HTR-8/SVneo (cell line): ENCODE data around the gene BRD2.
A peak's percentile ranks its signal among the peaks of the same experiment; 100 is the strongest.

Experiments
- DNase-seq: peaks from one replicate; pipeline ENCODE4 v3.0.0; 2011; ENCODE audit warnings: low spot score, mixed read lengths; ENCODE audit not compliant: insufficient read length
- FAIRE-seq: peaks from 2 replicates; lab custom pipeline; 2011; peaks lifted over from hg19 to GRCh38; lab: Jason Lieb, UNC

Gene BRD2

DNA sequence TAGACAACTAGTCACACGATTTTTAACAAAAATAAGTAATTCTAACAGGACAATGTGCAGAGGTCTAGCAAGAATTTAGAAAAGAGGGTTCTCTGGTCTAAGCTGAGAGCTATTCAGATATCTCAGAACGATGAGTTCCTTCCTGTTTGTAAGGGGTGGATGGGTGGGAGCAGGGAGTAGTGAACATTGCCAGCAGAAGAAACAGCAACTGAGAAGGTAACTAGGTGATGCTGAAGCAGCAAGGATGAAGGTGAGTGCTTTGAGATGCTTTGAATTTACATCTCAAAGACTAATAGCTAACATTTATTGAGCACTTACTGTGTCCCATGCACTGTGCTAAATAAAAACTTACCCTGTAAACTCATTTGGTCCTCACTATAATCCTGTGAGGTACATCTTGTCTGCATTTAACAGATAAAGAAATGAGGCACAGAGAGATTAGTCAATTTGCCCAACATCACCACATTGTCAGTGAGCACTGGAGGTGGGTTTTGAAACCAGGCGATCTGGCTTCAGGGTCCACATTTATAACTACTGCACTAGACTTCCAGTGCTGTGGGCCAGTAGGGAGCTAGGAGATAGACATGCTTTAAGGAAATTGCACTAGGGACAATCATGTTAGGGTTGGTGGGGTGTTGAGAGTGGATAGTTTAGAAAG, 15.7 kb downstream of the BRD2 start:
- DNase-seq (no peak), FAIRE-seq (no peak)

DNA sequence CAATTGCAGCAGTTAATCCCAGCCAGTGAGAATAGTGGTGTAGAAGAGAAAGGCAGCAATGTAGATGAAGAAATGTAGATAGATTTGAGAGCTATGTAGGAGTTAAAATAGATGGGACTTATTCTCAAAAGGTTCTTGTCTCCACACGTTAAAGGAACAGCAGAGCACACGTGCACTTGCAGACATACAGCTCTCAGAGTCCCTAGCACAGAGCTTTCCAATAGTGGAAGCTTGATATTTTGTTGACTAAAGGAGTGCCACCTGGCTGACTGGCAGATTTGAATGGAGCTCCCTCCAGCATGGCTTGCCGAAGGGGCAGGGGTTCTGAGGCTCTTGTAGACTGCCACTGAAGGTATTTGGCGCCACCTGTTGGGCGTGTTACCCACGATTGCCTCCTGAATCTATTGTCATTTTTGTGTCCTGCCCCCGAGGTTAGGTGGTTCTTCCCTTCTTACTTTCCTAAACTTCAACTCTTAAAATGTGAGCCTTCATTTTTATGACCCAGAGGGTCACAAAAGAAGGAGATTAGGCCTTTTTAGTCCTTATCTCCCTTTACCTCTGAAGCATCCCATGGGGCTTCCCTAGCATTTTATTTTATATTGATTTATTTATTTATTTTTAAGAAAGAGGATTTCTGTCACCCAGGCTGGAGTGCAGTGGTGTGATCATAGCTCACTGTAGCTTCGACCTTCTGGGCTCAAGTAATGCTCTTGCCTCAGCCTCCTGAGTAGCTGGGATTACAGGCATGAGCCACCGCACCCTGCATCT, 16.4 kb downstream of the BRD2 start:
- FAIRE-seq (no peak), DNase-seq (peak; percentile 74)

DNA sequence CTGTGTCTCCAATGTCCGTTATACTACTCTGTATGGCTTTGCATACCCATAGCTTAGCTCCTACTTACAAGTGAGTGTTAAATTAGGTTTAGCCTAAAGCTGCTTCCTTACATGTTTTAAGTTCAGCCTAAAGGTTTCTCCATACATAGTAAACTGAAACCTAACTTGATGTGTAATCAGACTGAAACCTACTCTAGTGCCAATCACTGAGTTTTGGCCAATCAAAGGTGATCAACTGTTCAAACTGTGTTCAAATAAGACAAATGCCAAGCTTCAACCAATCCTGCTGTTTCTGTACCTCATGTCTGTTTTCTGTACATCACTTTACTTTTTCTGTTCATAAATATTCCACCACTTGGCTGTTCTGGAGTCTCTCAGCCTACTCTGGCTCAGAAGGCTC, 21.0 kb downstream of the BRD2 start:
- no peak for FAIRE-seq

DNA sequence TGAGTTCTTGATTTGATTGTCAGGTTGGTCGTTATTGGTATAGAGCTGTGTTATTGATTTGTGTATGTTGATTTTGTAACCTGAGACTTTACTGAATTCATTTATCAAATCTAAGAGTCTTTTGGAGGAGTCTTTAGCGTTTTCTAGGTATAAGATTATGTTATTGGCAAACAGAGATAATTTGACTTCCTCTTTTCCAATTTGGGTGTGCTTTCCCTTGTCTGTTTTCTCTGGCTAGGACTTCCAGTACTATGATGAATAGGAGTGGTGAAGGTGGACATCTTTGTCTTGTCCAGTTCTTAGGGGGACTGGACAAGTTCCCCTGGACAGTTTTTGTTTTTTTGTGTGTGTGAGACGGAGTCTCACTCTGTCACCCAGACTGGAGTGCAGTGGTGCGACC, 23.6 kb downstream of the BRD2 start:
- no peak for FAIRE-seq

More for the DNA sequence above, 21.0 kb downstream of the BRD2 start:
- no peak for DNase-seq

DNA sequence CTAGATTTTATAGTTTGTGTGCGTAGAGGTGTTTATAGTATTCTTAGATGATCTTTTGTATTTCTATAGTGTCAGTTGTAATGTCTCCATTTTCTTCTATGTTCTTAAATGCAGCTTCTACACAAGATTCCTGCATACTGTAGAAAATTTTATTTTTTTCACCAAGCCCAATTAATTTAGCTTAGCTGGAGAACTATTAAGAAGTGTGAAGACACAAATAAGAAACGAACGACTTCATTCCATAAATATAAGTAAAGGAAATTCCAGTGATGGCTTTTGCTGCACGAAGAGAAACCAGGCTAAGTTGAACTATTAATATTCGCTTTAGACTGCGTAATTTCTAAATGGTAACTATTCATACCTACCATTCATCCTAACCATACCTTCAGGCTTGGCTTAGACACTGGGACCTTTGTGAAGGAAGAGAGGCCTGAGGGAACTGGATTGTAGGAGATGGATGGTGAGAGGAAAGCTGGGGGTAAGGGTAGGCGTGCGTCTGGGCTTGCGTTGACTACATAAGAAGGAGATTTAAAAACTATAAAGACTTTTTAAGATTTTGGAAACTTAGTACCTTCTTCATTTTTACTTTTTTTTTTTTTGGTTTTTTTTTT, 25.1 kb downstream of the BRD2 start:
- DNase-seq (no peak), FAIRE-seq (no peak)

More for the DNA sequence above, 23.6 kb downstream of the BRD2 start:
- DNase-seq: no peak

DNA sequence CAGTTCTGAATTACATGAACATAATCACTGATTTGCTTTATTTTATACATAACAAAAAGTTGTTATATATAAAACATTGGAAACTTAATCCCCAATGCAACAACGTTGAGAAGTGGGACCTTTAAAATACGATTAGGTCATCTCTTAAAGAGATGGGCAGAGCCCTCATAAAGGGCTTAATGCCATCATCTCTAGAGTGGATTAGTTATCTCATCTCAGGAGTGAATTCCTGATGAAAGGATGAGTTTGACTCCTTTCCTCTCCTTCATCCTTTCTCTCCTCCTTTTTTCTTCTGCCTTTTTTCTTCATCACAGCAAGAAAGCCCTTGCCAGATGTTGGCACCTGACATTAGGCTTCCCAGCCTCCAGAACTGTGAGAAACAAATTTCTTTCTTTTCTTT, 27.1 kb downstream of the BRD2 start:
- FAIRE-seq: no peak
- no peak for DNase-seq

DNA sequence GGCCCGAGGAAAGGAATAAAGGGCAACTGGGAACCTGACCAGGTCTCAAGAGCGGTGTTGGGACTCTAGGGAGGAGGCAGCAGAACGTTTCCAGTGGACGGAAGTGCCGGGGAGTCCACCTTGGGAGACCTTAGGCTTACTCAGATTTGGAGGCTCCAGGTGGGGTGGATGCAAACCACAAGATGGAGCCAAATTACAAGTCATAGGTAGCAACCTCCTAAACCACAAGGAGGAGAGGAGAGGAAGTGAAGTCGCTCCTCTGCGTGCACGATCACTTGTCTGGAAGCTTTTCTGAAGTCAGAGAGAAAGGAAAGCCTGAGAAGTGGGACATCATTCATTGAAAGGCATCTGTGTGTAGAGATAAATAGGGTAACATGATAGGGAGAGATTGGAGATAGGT, 31.7 kb downstream of the BRD2 start:
- DNase-seq (no peak), FAIRE-seq (no peak)

DNA sequence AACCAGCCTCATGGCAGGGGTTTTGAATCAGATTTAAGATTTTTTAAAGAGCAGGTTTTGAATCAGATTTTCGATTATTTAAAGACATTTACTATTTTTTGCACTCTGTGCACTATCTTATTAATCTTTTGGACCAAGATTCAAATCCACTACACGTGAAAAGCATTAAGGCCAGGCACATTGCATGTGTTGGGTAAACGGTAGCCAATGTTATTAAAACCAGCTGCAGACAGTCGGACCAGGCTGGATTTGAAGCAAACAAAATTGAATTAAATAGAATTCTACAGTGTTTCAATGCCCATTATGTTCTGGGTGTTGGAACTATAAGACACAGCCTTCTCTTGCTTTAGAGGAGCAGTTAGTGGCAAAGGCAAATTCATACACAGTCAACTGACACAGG, 33.3 kb downstream of the BRD2 start:
- DNase-seq (no peak), FAIRE-seq (no peak)

DNA sequence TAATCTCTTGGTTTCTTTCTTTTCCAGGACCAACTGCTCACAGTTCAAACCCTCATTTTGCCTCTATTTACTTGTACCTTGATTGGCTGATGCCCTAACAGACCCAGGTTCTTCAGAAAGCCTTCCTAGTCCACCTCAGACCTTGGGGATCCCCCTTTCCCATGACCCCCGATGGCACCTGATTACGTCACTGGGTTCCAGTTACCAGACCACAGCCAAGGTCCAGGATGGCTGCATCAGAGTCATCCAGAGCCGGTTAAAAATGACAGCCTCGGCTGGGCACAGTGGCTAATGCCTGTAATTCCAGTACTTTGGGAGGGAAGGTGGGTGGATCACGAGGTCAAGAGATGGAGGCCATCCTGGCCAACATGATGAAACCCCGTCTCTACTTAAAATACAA, 36.5 kb downstream of the BRD2 start:
- DNase-seq (no peak), FAIRE-seq (no peak)

DNA sequence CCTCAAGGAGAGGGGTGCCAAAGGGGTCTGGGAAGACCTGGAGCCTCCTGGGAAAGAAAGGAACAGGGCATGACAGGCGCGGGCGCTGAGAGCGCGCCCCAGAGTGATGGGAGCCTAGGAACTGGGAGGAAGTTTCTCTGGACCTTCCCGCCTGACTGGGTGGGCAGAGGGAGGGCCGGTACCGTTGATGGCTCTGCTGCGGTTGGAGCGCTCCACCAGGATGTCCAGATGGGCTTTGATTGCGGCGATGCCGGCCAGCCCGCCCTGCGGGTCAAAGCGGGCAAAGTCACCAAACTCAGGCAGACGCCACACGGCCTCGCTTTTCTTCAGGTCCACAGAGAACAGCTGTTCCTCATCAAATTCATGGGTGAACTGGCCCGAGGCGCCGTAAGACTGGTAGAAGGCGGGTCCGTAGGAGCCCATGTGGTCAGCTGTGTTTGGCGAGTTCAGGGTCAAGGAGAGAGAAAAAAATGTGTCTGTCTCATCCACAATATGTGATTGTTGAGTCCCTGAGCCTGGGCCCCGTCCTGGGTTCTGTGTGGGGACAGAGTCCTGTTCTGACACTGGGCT, 39.5 kb downstream of the BRD2 start:
- FAIRE-seq: no peak
- DNase-seq: no peak

DNA sequence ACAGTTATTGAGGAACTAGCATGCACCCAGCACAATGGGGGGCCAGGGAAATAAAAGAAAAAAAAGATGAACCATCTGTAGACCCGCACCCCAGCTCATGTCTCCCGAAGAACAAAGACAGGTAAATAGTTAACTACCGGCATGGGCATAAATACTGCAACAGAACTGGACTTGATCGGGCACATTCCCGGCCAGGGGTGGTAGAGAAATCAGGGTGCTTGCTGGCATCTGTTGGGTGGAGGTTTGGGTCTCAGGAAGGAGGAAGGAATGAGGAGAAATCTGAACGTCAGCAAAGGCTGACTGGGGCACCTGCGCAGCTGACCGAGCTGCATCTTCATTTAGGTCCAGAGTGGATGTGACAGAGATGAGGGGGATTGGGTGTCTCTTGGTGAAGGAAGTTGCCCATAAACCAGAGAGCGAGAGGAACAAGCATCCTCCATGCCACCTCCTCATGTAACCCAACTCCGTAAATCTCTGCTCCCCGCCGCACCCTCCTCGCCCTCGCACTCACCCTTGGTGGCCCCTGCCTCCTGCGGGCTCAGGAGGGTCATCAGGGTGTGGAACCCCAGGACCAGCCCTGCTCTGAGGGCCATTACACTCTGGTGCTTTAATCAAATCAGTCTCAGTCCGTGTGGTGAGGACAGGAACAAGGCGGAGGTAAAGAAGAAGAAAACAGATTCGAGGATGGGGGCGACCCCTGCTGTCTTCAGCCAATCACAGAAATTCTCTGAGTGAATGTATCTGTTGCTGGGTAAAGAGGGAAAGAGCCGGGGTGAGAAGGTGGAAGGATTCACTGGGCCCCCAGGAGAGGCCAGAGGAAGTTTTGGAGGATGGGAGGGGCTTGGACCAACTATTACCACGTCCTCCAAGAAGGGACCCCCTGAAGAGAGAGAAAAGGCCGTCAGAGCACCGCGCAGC, 40.8 kb downstream of the BRD2 start, which contains the start of gene HLA-DOA:
HLA-DOA (minus strand) TSS at position 648 of the 918 bp plus-strand sequence.
- DNase-seq: peak; percentile 43
- FAIRE-seq: no peak

DNA sequence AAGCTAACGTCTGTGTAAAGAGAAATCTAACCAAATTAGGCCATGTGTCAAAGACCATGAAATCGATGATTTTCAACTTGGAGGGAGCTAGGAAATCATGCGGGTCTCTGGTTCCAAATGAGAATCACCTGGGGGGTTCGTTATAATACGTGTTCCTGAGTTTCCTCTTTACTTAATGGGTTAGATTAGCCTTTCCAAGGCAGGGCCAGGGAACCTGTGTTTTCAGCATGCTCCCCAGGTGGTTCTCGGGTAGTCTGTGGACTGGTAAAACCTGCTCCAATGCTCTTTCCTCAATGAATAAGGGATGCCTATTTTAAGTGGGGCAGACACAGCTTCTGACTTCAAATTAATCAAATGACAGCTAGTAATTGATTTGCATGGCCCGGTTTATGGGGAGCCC, 42.0 kb downstream of the BRD2 start:
- FAIRE-seq (no peak), DNase-seq (no peak)

DNA sequence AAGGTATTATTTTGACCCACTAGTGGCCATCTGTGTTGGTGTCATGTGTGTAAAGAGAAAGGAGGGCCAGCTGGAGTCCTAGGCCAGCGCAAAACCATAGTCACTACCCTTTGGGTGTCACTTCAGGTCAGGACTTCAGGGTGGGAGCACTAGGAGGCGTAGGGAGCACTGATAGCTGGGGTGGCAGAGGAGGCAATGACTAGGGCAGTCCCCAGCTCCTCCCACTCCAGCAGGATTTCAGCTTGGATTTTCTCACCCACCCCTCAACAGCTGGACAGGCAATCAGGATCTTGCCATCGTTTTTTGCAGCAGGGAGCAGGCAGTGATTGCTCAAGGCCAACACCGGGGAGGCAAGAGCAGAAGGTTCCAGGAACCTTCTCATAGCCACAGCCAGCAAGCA, 45.2 kb downstream of the BRD2 start:
- DNase-seq (no peak), FAIRE-seq (no peak)

DNA sequence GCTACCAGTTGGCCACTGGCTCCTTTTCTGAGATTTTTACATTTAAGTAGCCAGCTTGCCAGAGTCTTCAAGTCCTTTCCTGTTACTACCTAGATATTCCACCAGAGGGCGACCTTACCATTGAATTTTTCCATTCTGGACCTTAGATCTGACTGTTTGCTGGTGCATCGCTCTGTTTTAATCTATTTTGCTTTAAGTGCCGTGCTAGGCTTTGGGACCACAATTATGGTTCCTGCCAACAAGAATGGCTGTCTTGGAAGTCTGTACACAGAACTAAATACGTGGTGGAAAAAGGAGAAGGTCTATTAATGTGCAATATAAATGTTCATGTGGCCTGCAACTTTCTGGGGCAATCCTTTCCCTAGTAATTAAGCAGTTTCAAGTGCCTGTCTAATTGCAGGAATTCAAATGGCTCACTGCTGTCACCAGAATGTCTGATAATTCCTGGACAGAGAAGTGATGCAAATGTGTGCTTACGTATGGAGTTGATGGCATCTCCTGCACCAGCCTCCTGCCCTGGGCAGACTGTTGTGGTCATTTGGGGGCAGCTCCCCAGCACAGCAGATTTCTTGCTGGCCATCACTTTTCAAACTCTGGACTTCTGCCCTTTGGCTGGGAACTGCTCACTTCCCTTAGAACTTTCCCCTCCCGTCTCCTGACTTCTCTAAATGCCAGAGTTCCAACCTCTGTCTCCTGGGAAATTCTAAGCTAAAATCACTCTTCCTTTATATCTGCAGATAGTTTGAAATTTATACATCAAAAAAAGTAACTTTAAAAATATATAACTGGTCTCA, 46.6 kb downstream of the BRD2 start:
- peak; percentile 83 for DNase-seq

DNA sequence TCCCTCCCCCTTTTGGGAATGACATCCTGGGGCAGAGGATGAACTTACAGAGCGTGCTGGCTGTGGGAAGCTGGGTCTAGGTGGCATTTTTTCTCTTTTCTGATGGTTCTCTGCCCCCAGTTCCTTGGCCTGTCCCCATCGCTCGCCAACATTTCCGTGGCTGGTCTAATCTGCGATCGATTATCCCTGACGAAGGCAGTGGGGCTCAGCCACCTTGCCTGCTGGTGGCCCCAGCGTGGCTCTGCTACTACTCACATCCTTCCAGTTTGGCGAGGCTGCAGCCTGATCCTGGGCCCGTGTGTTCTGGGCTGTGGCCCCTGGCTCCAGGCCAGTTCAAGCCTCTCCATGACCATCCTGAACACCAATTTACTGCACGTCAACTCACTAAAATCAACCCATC, 47.4 kb downstream of the BRD2 start:
- no peak for DNase-seq
- no peak for FAIRE-seq

More for the DNA sequence above, 46.6 kb downstream of the BRD2 start:
- FAIRE-seq: no peak

DNA sequence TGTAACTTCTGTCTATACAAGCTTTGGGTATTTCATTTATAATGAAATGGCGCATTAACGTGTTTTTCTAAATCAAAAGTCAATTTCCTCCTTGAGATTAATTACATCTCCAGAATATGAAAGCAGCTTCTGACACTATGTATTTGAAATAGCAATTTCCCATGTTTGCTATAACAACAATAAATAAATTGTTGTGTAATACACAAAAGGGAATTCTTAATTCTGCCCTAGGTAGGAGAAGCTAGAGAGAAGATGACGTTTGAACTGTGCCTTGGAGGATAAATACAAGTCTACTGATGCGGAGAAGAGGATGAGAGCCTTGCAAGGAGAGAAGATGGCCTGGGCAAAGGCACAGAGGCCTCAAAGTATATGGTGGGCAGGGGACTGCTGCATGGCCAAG, 48.6 kb downstream of the BRD2 start:
- DNase-seq: no peak
- FAIRE-seq: no peak

DNA sequence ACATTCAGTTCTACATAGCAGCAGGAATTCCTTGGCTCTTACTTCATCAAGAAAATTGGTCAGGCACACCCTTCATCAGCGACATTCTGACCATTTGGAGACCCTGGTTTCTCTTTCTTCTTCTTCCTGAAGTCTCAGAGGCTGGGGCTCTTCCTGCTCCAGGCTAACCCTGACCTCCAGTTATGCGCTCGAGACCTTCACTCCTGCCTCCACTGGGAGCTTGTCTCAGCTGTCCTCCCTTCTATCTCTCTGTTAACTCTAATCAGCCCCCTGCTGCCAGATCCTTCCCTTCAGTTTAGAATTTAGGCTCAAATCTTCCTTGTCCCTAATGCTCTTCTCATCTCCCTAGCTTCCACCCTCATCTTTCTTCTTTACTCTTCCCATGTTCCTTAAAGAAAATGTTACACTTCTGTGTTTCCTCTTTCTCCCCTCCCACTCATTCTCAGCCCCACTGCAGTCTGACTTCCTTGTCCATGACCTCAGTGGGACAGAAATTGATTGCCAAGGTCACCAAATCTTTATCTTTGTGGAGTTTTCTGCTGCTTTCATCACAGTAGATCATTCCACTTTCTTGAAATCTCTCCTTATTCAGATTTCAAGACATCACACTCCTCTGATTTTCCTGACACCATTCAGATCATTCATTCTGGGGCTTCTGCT, 49.4 kb downstream of the BRD2 start:
- peak; percentile 28 for FAIRE-seq
- DNase-seq: no peak

DNA sequence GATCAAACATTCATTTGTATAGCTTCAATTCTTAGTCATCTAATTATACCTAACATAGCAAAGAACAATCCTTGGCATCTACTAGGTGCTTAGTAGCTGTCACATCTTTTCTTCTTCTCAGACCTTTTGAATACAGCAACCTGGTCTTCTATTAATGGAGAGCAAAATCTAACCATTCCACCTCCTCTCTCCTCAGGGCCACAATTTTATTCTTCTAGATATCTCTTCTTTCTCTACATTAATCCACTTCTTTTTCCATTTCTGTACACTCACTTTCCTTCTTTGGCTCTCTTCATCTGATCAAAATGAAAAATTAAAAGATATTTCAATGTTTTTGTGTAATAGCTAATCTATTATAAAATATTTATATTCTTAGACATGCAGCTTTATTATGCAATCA, 50.0 kb downstream of the BRD2 start:
- DNase-seq (no peak), FAIRE-seq (no peak)

DNA sequence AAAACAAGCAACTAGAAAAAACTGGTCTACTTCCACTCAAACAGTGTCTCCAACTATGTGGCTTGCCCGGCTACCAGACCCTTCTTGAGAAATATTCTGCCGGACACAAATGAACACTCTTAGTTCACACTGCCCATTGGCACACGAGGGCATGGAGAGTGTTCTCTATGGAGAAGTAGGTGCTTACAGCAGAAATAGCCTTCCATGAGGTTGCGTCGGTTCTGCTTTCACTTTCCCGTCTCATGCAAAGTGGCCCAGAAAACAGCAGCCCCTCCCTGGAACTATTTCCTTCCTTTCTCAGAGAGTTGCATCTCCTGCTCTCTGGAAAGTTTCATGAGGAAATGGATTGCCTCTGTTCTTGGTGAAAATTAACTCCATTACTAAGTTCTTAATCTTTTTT, 50.5 kb downstream of the BRD2 start:
- DNase-seq: no peak
- FAIRE-seq: no peak
